ENCODE measurements around the gene CELF6.

The CELF6 gene

DNA sequence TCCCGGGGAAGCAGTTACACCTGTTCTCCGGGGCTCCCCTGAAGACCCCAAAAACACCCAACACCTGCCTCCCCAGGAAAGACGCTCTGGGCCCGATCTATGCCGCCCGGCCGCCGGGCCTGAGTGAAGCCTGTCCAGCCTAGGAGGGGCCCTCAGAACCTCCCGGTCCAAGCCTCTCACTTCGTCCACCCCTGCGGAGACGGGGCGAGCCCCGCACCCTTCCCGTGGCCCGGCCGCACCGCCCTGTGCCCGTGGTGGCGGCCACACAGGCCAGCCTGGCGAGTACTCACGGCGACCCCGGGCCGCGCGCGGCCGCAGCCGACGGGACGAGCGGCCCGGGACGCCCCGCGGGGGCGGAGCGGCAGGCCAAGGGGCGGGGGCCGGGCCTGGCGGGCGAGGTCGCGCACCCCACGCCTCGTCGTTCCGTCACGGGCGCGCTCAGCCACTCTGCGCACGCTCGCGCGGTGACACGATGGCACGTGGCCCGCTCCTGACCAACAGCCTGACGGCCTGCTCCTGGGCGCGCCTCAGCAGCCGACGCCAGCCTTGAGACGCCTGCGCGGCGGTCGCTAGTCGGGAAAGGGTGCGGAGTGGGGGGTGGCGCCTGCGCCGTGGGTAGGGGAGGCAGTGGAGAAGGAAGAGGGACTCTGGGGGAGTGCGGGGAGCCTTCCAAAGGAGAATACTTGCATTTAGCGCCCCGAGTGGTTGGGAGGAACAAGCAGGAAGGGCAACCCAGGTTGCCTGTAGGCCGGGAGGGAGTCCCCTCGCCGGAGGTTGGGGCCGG, 47.6 kb downstream of the CELF6 start, which contains the start of gene PARP6:
Gene PARP6 (minus strand): TSS at position 342 of the 784 bp plus-strand sequence. CDS start 5,077 bp downstream, outside the sequence.
- H3K36me3 ChIP-seq (ENCODE audit: insufficient read depth, low read length) = no peaks in the 10 kb centered on the region; the same call in 1 of the 2 replicates
- peaks cover 4% of the 10 kb centered on the region; the same call in 1 of the 2 replicates for H3K4me1 ChIP-seq (ENCODE audit: insufficient read depth, low read length)
- no peaks in the 10 kb centered on the region for H3K9me3 ChIP-seq (ENCODE audit: control insufficient read depth, insufficient read depth, low read length)
- peak within 1 kb of the TSS; percentile 82 for H3K9ac ChIP-seq (ENCODE audit: low read depth, low read length)

DNA sequence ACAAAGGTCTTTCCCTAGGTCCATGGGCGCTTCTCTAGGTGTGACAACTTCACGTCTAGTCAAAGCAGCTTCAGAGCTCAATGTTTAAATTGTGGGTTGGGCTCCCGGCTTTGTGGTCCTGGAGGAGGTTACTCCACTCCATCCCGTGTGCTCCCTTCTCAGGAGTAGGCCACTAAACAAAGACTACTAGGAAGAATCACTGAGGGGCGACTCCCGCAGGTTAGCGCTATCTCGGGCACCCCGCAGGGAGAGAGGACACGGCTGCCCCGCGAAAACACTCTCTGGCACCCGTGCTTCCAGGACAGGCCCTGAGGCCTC, 48.1 kb downstream of the CELF6 start:
- H3K36me3 ChIP-seq (ENCODE audit: insufficient read depth, low read length) = peaks cover 2% of the 10 kb centered on the region
- peak overlapping the region; percentile 82 for H3K9ac ChIP-seq (ENCODE audit: low read depth, low read length)
- H3K9me3 ChIP-seq (ENCODE audit: control insufficient read depth, insufficient read depth, low read length) = no peaks in the 10 kb centered on the region
- peaks cover 4% of the 10 kb centered on the region; the same call in 1 of the 2 replicates for H3K4me1 ChIP-seq (ENCODE audit: insufficient read depth, low read length)

DNA sequence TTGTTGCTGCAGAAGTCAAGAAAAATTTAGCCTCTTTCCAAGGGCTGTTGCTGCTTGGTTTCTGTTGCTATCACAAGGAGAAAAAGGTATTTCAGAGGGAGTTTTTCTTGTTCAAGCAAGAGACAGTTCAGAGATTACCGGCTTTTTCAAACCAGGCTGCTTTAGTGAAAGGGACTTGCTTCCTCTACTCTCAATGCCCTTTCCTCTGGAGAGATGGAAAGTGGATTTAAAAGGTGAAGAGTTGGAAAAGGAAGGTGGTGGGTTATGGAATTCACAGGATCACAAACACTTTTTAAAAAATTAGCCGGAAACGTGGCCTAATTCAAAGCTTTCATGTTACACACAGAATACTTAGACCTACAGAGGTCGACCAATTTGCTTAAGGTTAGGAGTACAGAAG, 48.7 kb downstream of the CELF6 start:
- H3K9ac ChIP-seq (ENCODE audit: low read depth, low read length) = no peak overlapping the region
- peaks cover 4% of the 10 kb centered on the region; the same call in 1 of the 2 replicates for H3K4me1 ChIP-seq (ENCODE audit: insufficient read depth, low read length)
- no peaks in the 10 kb centered on the region for H3K9me3 ChIP-seq (ENCODE audit: control insufficient read depth, insufficient read depth, low read length)
- peaks cover 8% of the 10 kb centered on the region for H3K36me3 ChIP-seq (ENCODE audit: insufficient read depth, low read length)

DNA sequence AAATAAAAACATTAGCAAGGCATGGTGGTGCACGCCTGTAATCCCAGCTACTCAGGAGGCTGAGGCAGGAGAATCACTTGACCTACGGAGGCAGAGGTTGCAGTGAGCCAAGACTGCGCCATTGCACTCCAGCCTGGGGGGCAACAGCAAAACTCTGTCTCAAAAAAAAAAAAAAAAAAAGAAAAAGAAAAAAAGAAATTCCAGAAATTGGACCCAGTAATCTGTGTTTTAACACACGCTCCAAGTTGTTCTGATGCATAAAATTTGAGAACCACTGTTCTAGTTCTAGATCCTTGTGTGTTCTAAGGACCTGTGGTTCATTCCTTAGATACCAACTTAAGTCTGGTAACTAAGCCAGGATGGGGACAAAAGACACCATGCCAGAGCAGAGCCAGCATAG, 50.2 kb downstream of the CELF6 start:
- Histone ChIP-seq H3K9me3 (ENCODE audit: control insufficient read depth, insufficient read depth, low read length) (no peaks in the 10 kb centered on the region), H3K36me3 (ENCODE audit: insufficient read depth, low read length) (peaks cover 18% of the 10 kb centered on the region), H3K9ac (ENCODE audit: low read depth, low read length) (no peak overlapping the region), H3K4me1 (ENCODE audit: insufficient read depth, low read length) (peaks cover 4% of the 10 kb centered on the region; the same call in 1 of the 2 replicates)

GRCh38 chr15:72265031-72265430, 54.9 kb downstream of the CELF6 start:
- H3K9ac ChIP-seq (ENCODE audit: low read depth, low read length) = no peak overlapping the region
- H3K4me1 ChIP-seq (ENCODE audit: insufficient read depth, low read length) = no peaks in the 10 kb centered on the region
- peaks cover 46% of the 10 kb centered on the region for H3K36me3 ChIP-seq (ENCODE audit: insufficient read depth, low read length)
- H3K9me3 ChIP-seq (ENCODE audit: control insufficient read depth, insufficient read depth, low read length) = no peaks in the 10 kb centered on the region

- Histone ChIP-seq H3K9ac (ENCODE audit: low read depth, low read length) (no peak overlapping the region), H3K9me3 (ENCODE audit: control insufficient read depth, insufficient read depth, low read length) (no peaks in the 10 kb centered on the region), H3K36me3 (ENCODE audit: insufficient read depth, low read length) (peaks cover 22% of the 10 kb centered on the region), H3K4me1 (ENCODE audit: insufficient read depth, low read length) (no peaks in the 10 kb centered on the region)
Observed at GRCh38 chr15:72252663-72253299, 67.2 kb downstream of the CELF6 start.

- no peaks in the 10 kb centered on the region for H3K9me3 ChIP-seq (ENCODE audit: control insufficient read depth, insufficient read depth, low read length)
- H3K4me1 ChIP-seq (ENCODE audit: insufficient read depth, low read length) = no peaks in the 10 kb centered on the region
- no peak overlapping the region for H3K9ac ChIP-seq (ENCODE audit: low read depth, low read length)
- peaks cover 17% of the 10 kb centered on the region; the same call in 1 of the 2 replicates for H3K36me3 ChIP-seq (ENCODE audit: insufficient read depth, low read length)
Observed at GRCh38 chr15:72249142-72249810, 70.7 kb downstream of the CELF6 start.

DNA sequence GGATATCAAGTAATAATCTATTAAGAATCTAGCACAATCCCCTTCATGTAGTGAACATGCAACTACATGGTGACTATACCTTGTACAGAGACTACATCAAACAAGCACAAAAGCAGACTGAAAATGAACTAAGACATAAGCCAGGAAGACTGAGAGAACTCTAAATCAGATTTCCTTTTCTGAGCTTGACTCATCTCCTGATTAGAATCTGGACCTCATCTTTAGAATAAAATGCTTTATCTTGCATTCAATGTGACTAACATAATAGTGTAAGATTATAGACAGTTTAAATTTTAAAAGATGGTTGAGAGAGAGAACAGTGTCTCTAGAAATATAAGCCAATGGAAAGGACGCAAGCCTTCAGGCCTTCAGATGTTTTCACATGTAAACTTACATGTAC, 71.4 kb downstream of the CELF6 start:
- Histone ChIP-seq H3K4me1 (ENCODE audit: insufficient read depth, low read length) (no peaks in the 10 kb centered on the region), H3K9ac (ENCODE audit: low read depth, low read length) (no peak overlapping the region), H3K36me3 (ENCODE audit: insufficient read depth, low read length) (peaks cover 17% of the 10 kb centered on the region; the same call in 1 of the 2 replicates), H3K9me3 (ENCODE audit: control insufficient read depth, insufficient read depth, low read length) (no peaks in the 10 kb centered on the region)

DNA sequence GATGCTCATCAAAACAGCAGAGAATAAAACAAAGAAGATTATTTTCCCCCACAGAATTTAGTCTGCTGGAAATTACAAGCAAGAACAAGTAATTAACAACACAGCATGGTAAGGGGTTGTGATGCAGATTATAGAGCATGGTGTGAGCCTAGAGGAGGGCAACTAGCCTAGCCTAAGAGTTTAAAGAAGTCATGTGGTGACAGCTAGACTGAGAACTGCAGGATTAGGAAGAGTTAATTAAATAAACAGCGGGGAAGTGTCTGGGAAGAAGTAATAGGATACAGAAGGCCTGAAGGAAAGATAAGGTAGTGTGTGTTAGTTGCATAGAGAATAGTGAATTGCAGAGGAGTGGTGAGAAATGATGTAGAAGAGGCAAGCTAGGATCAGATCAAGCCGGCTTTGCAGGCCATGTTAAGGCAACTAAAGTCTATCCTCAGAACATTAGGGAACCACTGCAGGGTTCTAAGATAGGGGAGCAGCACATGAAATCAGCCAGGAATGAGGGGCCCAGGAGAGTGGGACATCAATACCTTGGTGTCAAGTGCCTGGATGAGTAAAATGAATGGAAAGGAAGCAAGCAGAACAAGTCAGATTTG, 77.1 kb downstream of the CELF6 start:
- Histone ChIP-seq H3K9ac (ENCODE audit: low read depth, low read length) (no peak overlapping the region), H3K9me3 (ENCODE audit: control insufficient read depth, insufficient read depth, low read length) (no peaks in the 10 kb centered on the region), H3K4me1 (ENCODE audit: insufficient read depth, low read length) (peaks cover 3% of the 10 kb centered on the region; the same call in 1 of the 2 replicates), H3K36me3 (ENCODE audit: insufficient read depth, low read length) (peaks cover 17% of the 10 kb centered on the region)

DNA sequence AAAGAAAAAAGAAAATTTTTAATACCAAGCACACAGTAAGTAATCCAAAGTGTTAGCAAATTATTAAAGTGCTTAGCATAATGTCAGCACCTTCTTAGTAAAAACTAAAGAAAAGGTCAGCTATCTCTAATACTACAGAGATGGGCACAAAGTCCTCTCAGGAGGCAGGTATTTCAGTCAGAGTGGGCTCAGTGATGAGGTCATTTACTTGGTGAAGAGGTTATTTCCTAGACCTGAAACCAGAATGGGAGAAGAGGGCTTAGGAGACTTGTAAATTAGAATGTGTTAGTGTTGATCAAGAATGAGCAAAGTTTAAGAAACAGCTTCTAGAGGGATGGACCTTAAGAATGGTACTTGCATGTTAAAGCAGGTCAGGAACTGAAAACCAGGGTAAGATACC, 80.3 kb downstream of the CELF6 start:
- Histone ChIP-seq H3K36me3 (ENCODE audit: insufficient read depth, low read length) (peaks cover 16% of the 10 kb centered on the region), H3K9ac (ENCODE audit: low read depth, low read length) (no peak overlapping the region), H3K9me3 (ENCODE audit: control insufficient read depth, insufficient read depth, low read length) (no peaks in the 10 kb centered on the region), H3K4me1 (ENCODE audit: insufficient read depth, low read length) (peaks cover 15% of the 10 kb centered on the region)

DNA sequence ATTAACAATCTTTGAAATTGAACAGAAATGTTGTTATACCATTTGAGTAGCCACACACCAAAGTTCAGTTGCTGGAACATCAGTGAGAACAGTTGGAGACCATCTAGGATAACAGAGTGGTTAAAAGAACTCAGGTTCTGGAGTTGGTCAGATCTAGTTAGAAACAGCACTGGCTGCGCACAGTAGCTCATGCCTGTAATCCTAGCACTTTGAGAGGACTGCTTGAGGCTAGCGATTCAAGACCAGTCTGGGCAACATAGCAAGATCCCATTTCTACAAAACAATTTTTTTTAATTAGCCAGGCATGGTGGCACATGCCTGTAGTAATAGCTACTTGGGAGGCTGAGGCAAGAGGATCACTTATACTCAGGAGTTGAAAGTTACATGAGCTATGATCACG, 81.4 kb downstream of the CELF6 start:
- peaks cover 16% of the 10 kb centered on the region for H3K36me3 ChIP-seq (ENCODE audit: insufficient read depth, low read length)
- H3K9me3 ChIP-seq (ENCODE audit: control insufficient read depth, insufficient read depth, low read length) = no peaks in the 10 kb centered on the region
- peaks cover 15% of the 10 kb centered on the region for H3K4me1 ChIP-seq (ENCODE audit: insufficient read depth, low read length)
- H3K9ac ChIP-seq (ENCODE audit: low read depth, low read length) = no peak overlapping the region

GRCh38 chr15:72237853-72238224, 82.1 kb downstream of the CELF6 start:
- no peaks in the 10 kb centered on the region for H3K9me3 ChIP-seq (ENCODE audit: control insufficient read depth, insufficient read depth, low read length)
- H3K36me3 ChIP-seq (ENCODE audit: insufficient read depth, low read length) = peaks cover 16% of the 10 kb centered on the region
- no peak overlapping the region for H3K9ac ChIP-seq (ENCODE audit: low read depth, low read length)
- H3K4me1 ChIP-seq (ENCODE audit: insufficient read depth, low read length) = peaks cover 15% of the 10 kb centered on the region

DNA sequence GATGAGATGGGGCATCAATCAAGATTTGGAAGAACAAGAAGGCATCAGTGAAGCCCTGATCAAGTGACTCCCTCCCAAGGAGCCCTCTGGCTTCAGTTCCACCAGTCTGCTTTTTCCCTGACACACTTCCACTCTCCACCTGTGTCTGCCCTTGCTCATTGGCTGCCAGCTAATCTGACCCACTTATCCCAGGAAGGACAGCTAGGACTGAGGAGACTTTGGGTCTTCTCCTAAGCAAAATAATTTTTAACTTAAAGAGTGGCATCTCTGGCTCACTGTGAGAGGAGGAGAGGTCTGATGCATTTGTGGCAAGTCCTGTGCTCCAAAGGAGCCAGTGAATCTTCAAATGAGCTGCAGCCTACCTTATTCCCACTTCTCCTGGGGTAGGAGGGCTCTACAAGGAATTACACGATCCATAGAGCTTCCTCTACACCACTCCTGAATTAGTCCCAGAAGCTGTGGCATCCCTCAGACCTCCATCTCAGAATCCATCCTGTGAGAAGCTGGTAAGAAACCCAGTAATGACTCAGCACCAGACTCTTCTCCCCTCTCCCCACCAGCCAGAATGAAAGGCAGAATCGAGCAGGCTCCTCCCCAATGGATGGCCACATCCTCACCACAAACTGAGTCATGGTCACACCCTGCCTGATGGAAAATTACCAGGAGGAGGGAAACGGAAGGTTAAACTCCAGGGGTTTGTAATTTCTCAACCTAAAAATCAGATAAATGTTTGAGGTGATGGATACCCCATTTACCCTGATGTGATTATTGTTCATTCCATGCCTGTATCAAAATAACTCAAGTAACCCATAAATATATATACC, 82.7 kb downstream of the CELF6 start:
- peaks cover 15% of the 10 kb centered on the region for H3K36me3 ChIP-seq (ENCODE audit: insufficient read depth, low read length)
- H3K9me3 ChIP-seq (ENCODE audit: control insufficient read depth, insufficient read depth, low read length) = no peaks in the 10 kb centered on the region
- peaks cover 20% of the 10 kb centered on the region for H3K4me1 ChIP-seq (ENCODE audit: insufficient read depth, low read length)
- peak overlapping the region; percentile 29 for H3K9ac ChIP-seq (ENCODE audit: low read depth, low read length)
